OCI-LY3 (cell line): ENCODE data around the gene PSMB9.

Experiments
- CTCF ChIP-seq: fragments of 200-600, 300-600 bp; sonication (generic); IDR thresholded peaks from 2 replicates; pipeline ENCODE4 v1.5.1; 2014; ENCODE audit warnings: antibody characterized with exemption, low read length, low read depth
- EZH2phosphoT487 ChIP-seq: fragments of 200-600 bp; shearing (Covaris generic); IDR thresholded peaks from 2 replicates; pipeline ENCODE4 v1.6.1; 2018; ENCODE audit warnings: antibody characterized with exemption, mixed run types, low read depth

DNA sequence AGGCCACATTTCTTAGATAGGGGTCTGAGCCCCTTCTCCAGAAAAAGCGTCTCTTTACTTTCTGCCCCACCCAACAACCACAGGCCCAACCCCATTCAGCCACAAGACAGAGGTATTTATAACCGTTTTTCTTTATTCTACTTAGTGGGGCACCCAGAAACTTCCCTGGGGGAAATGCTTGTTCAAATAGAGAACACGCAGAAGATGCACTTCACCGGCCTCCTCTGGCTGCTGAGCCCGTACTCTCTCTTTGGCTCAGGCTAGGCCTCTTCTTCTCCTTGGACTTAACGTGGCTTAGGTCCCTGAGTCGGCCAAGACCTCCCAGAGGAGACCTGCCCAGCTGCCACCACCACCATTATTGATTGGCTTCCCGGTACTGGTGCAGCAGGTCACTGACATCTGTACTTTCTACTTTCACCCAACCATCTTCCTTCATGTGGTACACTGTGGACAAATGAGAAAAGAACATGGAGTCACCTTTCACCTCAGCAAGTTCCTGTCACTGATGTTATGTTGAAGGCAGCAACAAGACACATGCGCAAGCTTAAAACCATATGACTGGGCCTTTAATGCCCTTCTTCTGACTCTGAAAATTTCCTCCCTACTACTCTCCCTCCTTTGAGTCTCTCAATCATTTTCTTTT, 13.3 kb upstream of the PSMB9 start:
- TF ChIP-seq CTCF (no peak), EZH2phosphoT487 (no peak)
